ENCODE measurements around the gene HELB. TPM values are rescaled to one million over a fixed set of nuclear protein-coding genes. Genes with fewer than 3 reads are reported as not detected.
A peak's percentile ranks its signal among the peaks of the same experiment; 100 is the strongest.

HELB gene
- total RNA-seq, 1 experiment from 2014 or later, result 10.7 TPM

GRCh38 chr12:66354291-66354690 is 52.0 kb downstream of the HELB start:
- Mint-ChIP-seq H3K9me3 (no peaks in the 10 kb centered on the region), H3K27ac (peak overlapping the region in 1 of 3 experiments; percentile 46; a peak in 1 of 7 replicates), H3K4me1 (peaks cover 19 to 20% of the 10 kb centered on the region in 2 experiments), H3K4me3 (no peak overlapping the region), H3K36me3 (ENCODE audit: insufficient read depth in 1 of 3, low read depth in 3 of 3) (peaks cover 0 to 4% (median 4%) of the 10 kb centered on the region in 3 experiments; a peak in 4 of 7 replicates), H3K27me3 (ENCODE audit: low read depth) (no peaks in the 10 kb centered on the region; the same call in 1 of the 2 replicates)
- no peak for DNase-seq
- Histone ChIP-seq H3K4me2 (ENCODE audit: insufficient read depth, insufficient read length, low read length) (no peak overlapping the region), H3K4me1 (ENCODE audit: insufficient read depth, low read length) (peaks cover 4% of the 10 kb centered on the region; the same call in 1 of the 2 replicates), H2BK5ac (ENCODE audit: insufficient read length, low read length) (no peak overlapping the region), H2AK5ac (ENCODE audit: insufficient read length, low read length) (no peak overlapping the region), H2BK15ac (ENCODE audit: low read depth, low read length) (no peak overlapping the region), H3T11ph (ENCODE audit: low read length) (no peak overlapping the region), H3K79me1 (ENCODE audit: insufficient read depth, low read depth, low read length, poor library complexity, severe bottlenecking) (no peaks in the 10 kb centered on the region), H3K4ac (ENCODE audit: low read depth, low read length) (no peak overlapping the region), H2BK12ac (ENCODE audit: insufficient read length, low read depth, low read length) (no peak overlapping the region), H3K9ac (ENCODE audit: extremely low read depth, insufficient read length, low read length) (no peak overlapping the region), H3K27me3 (ENCODE audit: insufficient read depth, low read length) (no peaks in the 10 kb centered on the region), H2BK20ac (ENCODE audit: low read depth, low read length, poor library complexity, severe bottlenecking) (no peak overlapping the region), H4K5ac (ENCODE audit: insufficient read length, low read depth, low read length) (no peak overlapping the region), H3K27ac (ENCODE audit: insufficient read length, low read depth, low read length) (no peak overlapping the region), H4K91ac (ENCODE audit: insufficient read length, low read depth, low read length) (no peak overlapping the region), H4K8ac (replicated peaks; ENCODE audit: insufficient read length, low read depth, low read length) (no peak overlapping the region), H3K14ac (ENCODE audit: insufficient read depth, low read length) (no peak overlapping the region), H2BK120ac (ENCODE audit: low read depth, low read length, poor library complexity, severe bottlenecking) (no peak overlapping the region), H2AFZ (ENCODE audit: low read length) (no peak overlapping the region), H3K56ac (ENCODE audit: insufficient read length, low read depth, low read length) (no peak overlapping the region), H4K20me1 (ENCODE audit: control insufficient read depth, insufficient read depth, insufficient read length) (no peaks in the 10 kb centered on the region), H3K23me2 (ENCODE audit: insufficient read length, low read depth, low read length, poor library complexity, severe bottlenecking) (no peaks in the 10 kb centered on the region), H3K9me3 (ENCODE audit: control insufficient read depth, low read depth, low read length) (no peaks in the 10 kb centered on the region), H3K18ac (ENCODE audit: insufficient read length, low read depth, low read length) (no peak overlapping the region), H3K79me2 (ENCODE audit: insufficient read depth, low read length) (no peaks in the 10 kb centered on the region), H3K23ac (ENCODE audit: insufficient read length, low read depth, low read length) (no peak overlapping the region)
- WGBS (ENCODE audit: extremely low coverage, insufficient read length, low lambda C conversion rate), result no CpG with 5 or more reads among the region's 6 CpGs
- TF ChIP-seq CTCF (conservative IDR thresholded peaks at IDR 0.05), result no peak

Measured in H9 (cell line).